HG02970 (cell line): ENCODE measurements around the gene POLR1A.

Source experiments
- ATAC-seq: cut with Tn5 transposase; IDR thresholded peaks from one replicate; pipeline ENCODE4 v1.9.1; 2021; ENCODE audit warnings: mild to moderate bottlenecking, moderate library complexity, moderate number of reproducible peaks; ENCODE audit not compliant: unreplicated experiment, low FRiP score

POLR1A gene

GRCh38 chr2:85987266-85988174 is 118.2 kb downstream of the POLR1A start:
- ATAC-seq: no peak

- no peak for ATAC-seq
These were observed 119.6 kb downstream of the POLR1A start for GRCh38 chr2:85986121-85986520.

- ATAC-seq: no peak
These were observed 120.9 kb downstream of the POLR1A start for GRCh38 chr2:85984788-85985187.

- no peak for ATAC-seq
These were observed 121.9 kb downstream of the POLR1A start for GRCh38 chr2:85983766-85984165.

- ATAC-seq: no peak
These were observed 124.0 kb downstream of the POLR1A start for GRCh38 chr2:85981579-85982247.

GRCh38 chr2:85978883-85979780 is 126.6 kb downstream of the POLR1A start:
- no peak for ATAC-seq

GRCh38 chr2:85976106-85976920 is 129.4 kb downstream of the POLR1A start:
- no peak for ATAC-seq

- ATAC-seq: no peak
These were observed 130.1 kb downstream of the POLR1A start for GRCh38 chr2:85975581-85975980.

- no peak for ATAC-seq
These were observed 131.3 kb downstream of the POLR1A start for GRCh38 chr2:85974390-85974789.

- no peak for ATAC-seq
These were observed 133.3 kb downstream of the POLR1A start for GRCh38 chr2:85972355-85972754.

- no peak for ATAC-seq
These were observed 134.3 kb downstream of the POLR1A start for GRCh38 chr2:85971366-85971765.
